Trophoblast cell (in vitro differentiated cells and primary cell): ENCODE measurements around the gene ARHGAP25.
A peak's percentile ranks its signal among the peaks of the same experiment; 100 is the strongest.

Experiments used
- DNase-seq, 2 donors: peaks; one replicate each; pipeline ENCODE4 v3.0.0-alpha.2; 2016
- H2AFZ ChIP-seq: 2 replicates; pipeline ENCODE4 v1.6.1; 2013; ENCODE audit warnings: low read length, moderate library complexity, mild to moderate bottlenecking; ENCODE audit not compliant: insufficient read depth, poor library complexity
- H2AK5ac ChIP-seq: 2 replicates; pipeline ENCODE4 v1.6.1; 2013; ENCODE audit warnings: mild to moderate bottlenecking, low read length
- H2BK120ac ChIP-seq: 2 replicates; pipeline ENCODE4 v1.6.1; 2013; ENCODE audit warnings: low read length, mild to moderate bottlenecking, moderate library complexity; ENCODE audit not compliant: insufficient read depth, poor library complexity
- H2BK12ac ChIP-seq: 2 replicates; pipeline ENCODE4 v1.6.1; 2013; ENCODE audit warnings: mild to moderate bottlenecking, low read length, moderate library complexity
- H2BK5ac ChIP-seq: 2 replicates; pipeline ENCODE4 v1.6.1; 2013; ENCODE audit warnings: low read length, low read depth, moderate library complexity, mild to moderate bottlenecking; ENCODE audit not compliant: poor library complexity
- H3K14ac ChIP-seq: 2 replicates; pipeline ENCODE4 v1.6.1; 2013; ENCODE audit warnings: mild to moderate bottlenecking, low read length
- H3K18ac ChIP-seq: 2 replicates; pipeline ENCODE4 v1.6.1; 2013; ENCODE audit warnings: mild to moderate bottlenecking, low read length
- H3K23ac ChIP-seq: 2 replicates; pipeline ENCODE4 v1.6.1; 2013; ENCODE audit warnings: low read length
- H3K27ac ChIP-seq: 2 replicates; pipeline ENCODE4 v1.5.1; 2013; ENCODE audit warnings: low read depth, mild to moderate bottlenecking, inconsistent platforms, low read length, moderate library complexity
- H3K27me3 ChIP-seq: 2 replicates; pipeline ENCODE4 v1.6.1; 2013; ENCODE audit warnings: inconsistent platforms, mild to moderate bottlenecking, low read length, moderate library complexity; ENCODE audit not compliant: insufficient read depth
- H3K36me3 ChIP-seq, 2 experiments: 1 replicate in 1 of 2; 2 replicates in 1 of 2; pipeline ENCODE4 v1.6.1; 2013; ENCODE audit warnings: low read length in 2 of 2, mild to moderate bottlenecking in 2 of 2, moderate library complexity in 1 of 2; ENCODE audit not compliant: insufficient read depth in 2 of 2, control insufficient read depth in 1 of 2
- H3K4ac ChIP-seq: 2 replicates; pipeline ENCODE4 v1.6.1; 2013; ENCODE audit warnings: low read depth, mild to moderate bottlenecking, low read length, moderate library complexity
- H3K4me1 ChIP-seq, 2 experiments: 1 replicate in 1 of 2; 2 replicates in 1 of 2; pipeline ENCODE4 v1.6.1; 2013; ENCODE audit warnings: low read length in 2 of 2, mild to moderate bottlenecking in 2 of 2, moderate library complexity in 1 of 2; ENCODE audit not compliant: insufficient read depth in 2 of 2, control insufficient read depth in 1 of 2
- H3K4me2 ChIP-seq: 2 replicates; pipeline ENCODE4 v1.6.1; 2013; ENCODE audit warnings: inconsistent platforms, mild to moderate bottlenecking, low read length, moderate library complexity
- H3K4me3 ChIP-seq: 2 replicates; pipeline ENCODE4 v1.5.1; 2013; ENCODE audit warnings: mild to moderate bottlenecking, low read depth, low read length, inconsistent platforms
- H3K79me1 ChIP-seq: one replicate; pipeline ENCODE4 v1.6.1; 2013; ENCODE audit warnings: low read length
- H3K79me2 ChIP-seq: 2 replicates; pipeline ENCODE4 v1.6.1; 2013; ENCODE audit warnings: low read length, mild to moderate bottlenecking; ENCODE audit not compliant: control insufficient read depth, insufficient read depth, poor library complexity
- H3K9ac ChIP-seq: 2 replicates; pipeline ENCODE4 v1.6.1; 2013; ENCODE audit warnings: mild to moderate bottlenecking, low read length
- H3K9me3 ChIP-seq: 2 replicates; pipeline ENCODE4 v1.6.1; 2013; ENCODE audit warnings: low read depth, mild to moderate bottlenecking, control low read depth, inconsistent platforms, low read length; ENCODE audit not compliant: insufficient read depth
- H4K12ac ChIP-seq: 2 replicates; pipeline ENCODE4 v1.6.1; 2013; ENCODE audit warnings: low read depth, mild to moderate bottlenecking, low read length, moderate library complexity
- H4K8ac ChIP-seq: 2 replicates; pipeline ENCODE4 v1.6.1; 2013; ENCODE audit warnings: low read depth, mild to moderate bottlenecking, low read length, moderate library complexity
- H4K91ac ChIP-seq: one replicate; pipeline ENCODE4 v1.6.1; 2013; ENCODE audit warnings: low read depth, mild to moderate bottlenecking, low read length, moderate library complexity
- WGBS: extraction: QIAGEN DNeasy Blood & Tissue Kit; methylation state at CpG from one replicate; pipeline ENCODE4 v1.1.7; 2013; ENCODE audit warnings: missing lambda C conversion rate; ENCODE audit not compliant: insufficient read length, insufficient coverage; ENCODE audit errors: extremely low coverage; 5-methylcytosine and 5-hydroxymethylcytosine counted together

The ARHGAP25 gene

DNA sequence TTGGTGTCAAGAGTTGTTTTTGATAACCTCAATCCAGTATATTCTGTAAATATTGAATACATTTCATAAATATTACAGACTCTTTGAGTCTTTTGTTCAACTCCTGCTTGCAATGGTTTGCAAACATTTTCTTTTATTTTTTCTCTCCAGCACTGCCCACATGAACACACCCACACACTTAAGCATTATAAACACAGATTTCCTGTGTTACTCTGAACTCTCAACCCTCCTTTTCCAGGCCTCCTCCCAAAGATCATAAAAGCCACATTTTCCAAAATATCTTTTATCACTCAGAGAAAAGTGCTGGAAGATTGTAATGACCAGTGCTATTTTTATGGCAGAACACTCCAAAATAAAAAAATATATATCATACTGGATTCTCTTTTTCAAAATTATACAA lies 20.5 kb downstream of the ARHGAP25 start:
- H4K91ac ChIP-seq: no peak overlapping the region
- no peaks in the 10 kb centered on the region for H3K36me3 ChIP-seq
- H3K4me3 ChIP-seq: no peak overlapping the region
- no peak overlapping the region for H4K8ac ChIP-seq
- H3K27me3 ChIP-seq: no peaks in the 10 kb centered on the region
- no peak overlapping the region for H2AFZ ChIP-seq
- no peak overlapping the region for H2BK5ac ChIP-seq
- H3K14ac ChIP-seq: no peak overlapping the region
- H3K23ac ChIP-seq: no peak overlapping the region
- no peak overlapping the region for H3K18ac ChIP-seq
- no peaks in the 10 kb centered on the region for H3K9me3 ChIP-seq
- DNase-seq: no peak
- H2BK12ac ChIP-seq: no peak overlapping the region
- H3K79me1 ChIP-seq: no peaks in the 10 kb centered on the region
- H3K79me2 ChIP-seq: no peaks in the 10 kb centered on the region
- no peak overlapping the region for H3K4ac ChIP-seq
- H2AK5ac ChIP-seq: no peak overlapping the region
- peaks cover 0 to 2% of the 10 kb centered on the region in 2 experiments for H3K4me1 ChIP-seq
- H2BK120ac ChIP-seq: no peak overlapping the region
- H4K12ac ChIP-seq: no peak overlapping the region
- H3K4me2 ChIP-seq: no peak overlapping the region
- H3K27ac ChIP-seq: no peak overlapping the region
- no peak overlapping the region for H3K9ac ChIP-seq

DNA sequence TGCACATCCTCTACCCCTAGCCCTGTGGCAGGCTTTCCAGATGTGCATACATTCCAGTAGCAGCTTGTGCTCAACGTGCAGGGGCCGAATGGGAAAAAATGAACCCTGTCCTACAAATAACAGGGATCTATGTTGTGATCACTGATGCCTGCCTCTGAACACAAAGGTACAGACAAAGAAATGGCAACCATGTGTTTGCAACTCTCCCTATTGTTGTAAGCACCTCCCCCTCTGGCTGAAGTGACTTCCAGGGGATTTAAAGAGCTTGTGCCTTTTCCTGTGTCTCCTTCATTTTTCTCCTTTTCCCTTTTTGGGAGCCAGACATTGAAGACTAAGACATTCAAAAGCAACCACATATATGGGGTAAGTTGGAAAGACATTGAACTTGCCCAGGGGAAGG lies 21.6 kb downstream of the ARHGAP25 start:
- H3K18ac ChIP-seq: no peak overlapping the region
- no peak overlapping the region for H2AK5ac ChIP-seq
- no peak overlapping the region for H3K4me2 ChIP-seq
- H3K4ac ChIP-seq: no peak overlapping the region
- peaks cover 0 to 2% of the 10 kb centered on the region in 2 experiments for H3K4me1 ChIP-seq
- no peak overlapping the region for H2BK120ac ChIP-seq
- no peaks in the 10 kb centered on the region for H3K79me2 ChIP-seq
- DNase-seq: no peak
- H2BK5ac ChIP-seq: no peak overlapping the region
- no peak overlapping the region for H4K8ac ChIP-seq
- H2AFZ ChIP-seq: no peak overlapping the region
- H3K36me3 ChIP-seq: no peaks in the 10 kb centered on the region
- no peak overlapping the region for H3K9ac ChIP-seq
- no peak overlapping the region for H3K27ac ChIP-seq
- H3K27me3 ChIP-seq: no peaks in the 10 kb centered on the region
- no CpG with 5 or more reads among the region's 2 CpGs for WGBS
- no peak overlapping the region for H3K23ac ChIP-seq
- H2BK12ac ChIP-seq: no peak overlapping the region
- H3K4me3 ChIP-seq: no peak overlapping the region
- H4K12ac ChIP-seq: no peak overlapping the region
- no peaks in the 10 kb centered on the region for H3K79me1 ChIP-seq
- H3K9me3 ChIP-seq: no peaks in the 10 kb centered on the region
- no peak overlapping the region for H4K91ac ChIP-seq
- no peak overlapping the region for H3K14ac ChIP-seq

DNA sequence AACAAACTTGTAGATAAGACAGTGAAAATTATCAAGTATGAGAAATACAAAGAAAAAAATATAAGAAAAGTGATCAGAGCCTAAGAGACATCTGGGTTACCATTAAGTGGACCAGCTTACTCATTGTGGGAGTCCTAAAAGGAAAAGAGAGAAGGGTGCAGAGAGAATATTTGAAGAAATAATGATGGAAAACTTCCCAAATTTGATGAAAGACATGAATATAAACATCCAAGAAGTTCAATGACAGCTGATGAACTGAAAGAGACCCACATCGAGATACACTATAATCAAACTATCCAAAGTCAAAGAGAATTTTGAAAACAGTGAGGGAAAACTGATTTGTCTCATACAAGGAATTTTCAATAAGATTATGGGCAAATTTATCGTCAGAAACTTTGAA lies 22.5 kb downstream of the ARHGAP25 start:
- Histone ChIP-seq H3K9me3 (no peaks in the 10 kb centered on the region), H2BK120ac (no peak overlapping the region), H2BK12ac (no peak overlapping the region), H3K4me3 (no peak overlapping the region), H3K4me1 (peaks cover 0 to 2% of the 10 kb centered on the region in 2 experiments), H2BK5ac (no peak overlapping the region), H4K8ac (no peak overlapping the region), H3K23ac (no peak overlapping the region), H3K9ac (no peak overlapping the region), H3K27me3 (no peaks in the 10 kb centered on the region), H3K4me2 (no peak overlapping the region), H3K4ac (no peak overlapping the region), H3K79me1 (no peaks in the 10 kb centered on the region), H4K12ac (no peak overlapping the region), H3K79me2 (no peaks in the 10 kb centered on the region), H2AK5ac (no peak overlapping the region), H3K18ac (no peak overlapping the region), H3K36me3 (no peaks in the 10 kb centered on the region), H2AFZ (no peak overlapping the region), H3K14ac (no peak overlapping the region), H3K27ac (no peak overlapping the region), H4K91ac (no peak overlapping the region)
- WGBS: no CpG with 5 or more reads among the region's 2 CpGs
- DNase-seq: no peak

DNA sequence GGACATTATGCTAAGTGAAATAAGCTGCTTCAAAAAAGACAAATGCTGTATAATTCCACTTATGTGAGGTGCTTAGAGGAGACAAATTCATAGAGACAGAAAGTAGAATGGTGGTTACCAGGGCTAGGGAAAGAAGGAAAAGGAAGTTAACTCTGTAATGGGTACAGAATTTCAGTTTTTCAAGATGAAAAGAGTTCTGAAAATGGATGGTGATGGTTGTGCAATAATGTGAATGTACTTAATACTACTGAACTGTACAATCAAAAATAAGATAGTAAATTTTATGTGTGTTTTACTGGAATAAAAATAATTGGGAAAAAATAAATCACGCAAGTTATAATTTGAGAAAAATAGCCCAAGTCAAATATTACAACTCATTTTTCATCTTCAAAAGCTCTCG lies 27.5 kb downstream of the ARHGAP25 start:
- H3K23ac ChIP-seq: no peak overlapping the region
- no peak overlapping the region for H2BK12ac ChIP-seq
- H3K9ac ChIP-seq: no peak overlapping the region
- no peak overlapping the region for H3K4me3 ChIP-seq
- no peaks in the 10 kb centered on the region for H3K79me2 ChIP-seq
- H2BK120ac ChIP-seq: no peak overlapping the region
- no peak overlapping the region for H2AK5ac ChIP-seq
- H3K27ac ChIP-seq: no peak overlapping the region
- H4K91ac ChIP-seq: no peak overlapping the region
- H4K8ac ChIP-seq: no peak overlapping the region
- H3K4me2 ChIP-seq: no peak overlapping the region
- no peak overlapping the region for H4K12ac ChIP-seq
- no CpG with 5 or more reads among the region's 2 CpGs for WGBS
- H3K36me3 ChIP-seq: no peaks in the 10 kb centered on the region
- no peaks in the 10 kb centered on the region for H3K79me1 ChIP-seq
- no peak overlapping the region for H3K18ac ChIP-seq
- H3K27me3 ChIP-seq: no peaks in the 10 kb centered on the region
- H3K4me1 ChIP-seq: peaks cover 7% of the 10 kb centered on the region in 2 experiments
- no peak overlapping the region for H2BK5ac ChIP-seq
- H3K4ac ChIP-seq: no peak overlapping the region
- no peak overlapping the region for H2AFZ ChIP-seq
- no peak for DNase-seq
- no peaks in the 10 kb centered on the region for H3K9me3 ChIP-seq
- no peak overlapping the region for H3K14ac ChIP-seq

DNA sequence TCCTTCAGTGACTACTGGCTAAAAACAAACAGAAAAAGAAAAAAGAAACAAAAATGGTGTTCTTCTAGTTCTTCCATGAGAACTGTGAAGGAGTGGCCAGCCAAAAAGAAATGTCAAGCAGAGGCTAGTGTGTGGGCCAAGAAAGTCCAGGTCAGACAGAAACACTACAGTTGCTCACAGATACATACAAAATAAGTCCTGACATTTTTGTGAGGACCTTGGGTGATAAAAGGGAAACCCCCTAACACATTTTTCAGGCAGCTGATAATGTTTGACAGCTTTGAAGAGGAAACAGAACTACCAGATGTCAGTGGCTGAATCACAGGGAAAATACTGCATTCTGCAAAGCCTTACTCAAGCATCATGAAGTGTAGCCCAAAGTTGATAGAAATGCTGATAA lies 28.1 kb downstream of the ARHGAP25 start:
- no peak overlapping the region for H4K12ac ChIP-seq
- peak overlapping the region; percentile 28 for H3K27ac ChIP-seq
- H3K79me1 ChIP-seq: no peaks in the 10 kb centered on the region
- H3K23ac ChIP-seq: no peak overlapping the region
- H3K4me3 ChIP-seq: no peak overlapping the region
- peaks cover 7 to 10% of the 10 kb centered on the region in 2 experiments for H3K4me1 ChIP-seq
- H3K27me3 ChIP-seq: no peaks in the 10 kb centered on the region
- no peaks in the 10 kb centered on the region for H3K36me3 ChIP-seq
- H3K14ac ChIP-seq: no peak overlapping the region
- no peak overlapping the region for H4K8ac ChIP-seq
- H2AFZ ChIP-seq: no peak overlapping the region
- H2BK12ac ChIP-seq: no peak overlapping the region
- no peak overlapping the region for H3K4ac ChIP-seq
- no peaks in the 10 kb centered on the region for H3K79me2 ChIP-seq
- H3K4me2 ChIP-seq: no peak overlapping the region
- peak in 1 of 2 donors; percentile 47 for DNase-seq
- H3K9me3 ChIP-seq: no peaks in the 10 kb centered on the region
- no peak overlapping the region for H2BK5ac ChIP-seq
- no peak overlapping the region for H2AK5ac ChIP-seq
- H3K9ac ChIP-seq: no peak overlapping the region
- H4K91ac ChIP-seq: no peak overlapping the region
- no peak overlapping the region for H3K18ac ChIP-seq
- no peak overlapping the region for H2BK120ac ChIP-seq
